Measurements from ENCODE around the gene LGSN.

DNA sequence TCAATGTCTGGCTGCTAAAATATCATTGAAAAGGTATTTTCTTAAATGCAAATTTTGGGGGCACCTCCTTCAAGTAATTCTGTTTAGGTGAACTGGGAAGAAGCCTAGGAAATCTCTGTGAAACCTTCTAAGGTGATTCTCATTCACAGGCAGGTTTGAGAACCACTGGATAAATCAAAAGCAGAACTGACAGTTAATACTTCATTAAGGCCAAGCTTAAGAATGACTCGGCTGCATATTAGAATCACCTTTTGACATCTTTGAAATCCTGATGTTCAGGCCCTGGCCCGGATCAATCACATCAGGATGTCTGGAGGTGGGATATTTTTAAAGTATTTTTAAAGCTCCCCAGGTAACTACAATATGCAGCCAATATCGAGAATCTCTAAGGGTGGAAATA, 58.0 kb downstream of the LGSN start:
- TF ChIP-seq CTCF (IDR thresholded peaks at IDR 0.05; ENCODE audit: low read depth, low read length) (no peak), EZH2phosphoT487 (IDR thresholded peaks at IDR 0.05; ENCODE audit: low read depth) (no peak)
